ENCODE measurements around the gene GARIN5B.

DNA sequence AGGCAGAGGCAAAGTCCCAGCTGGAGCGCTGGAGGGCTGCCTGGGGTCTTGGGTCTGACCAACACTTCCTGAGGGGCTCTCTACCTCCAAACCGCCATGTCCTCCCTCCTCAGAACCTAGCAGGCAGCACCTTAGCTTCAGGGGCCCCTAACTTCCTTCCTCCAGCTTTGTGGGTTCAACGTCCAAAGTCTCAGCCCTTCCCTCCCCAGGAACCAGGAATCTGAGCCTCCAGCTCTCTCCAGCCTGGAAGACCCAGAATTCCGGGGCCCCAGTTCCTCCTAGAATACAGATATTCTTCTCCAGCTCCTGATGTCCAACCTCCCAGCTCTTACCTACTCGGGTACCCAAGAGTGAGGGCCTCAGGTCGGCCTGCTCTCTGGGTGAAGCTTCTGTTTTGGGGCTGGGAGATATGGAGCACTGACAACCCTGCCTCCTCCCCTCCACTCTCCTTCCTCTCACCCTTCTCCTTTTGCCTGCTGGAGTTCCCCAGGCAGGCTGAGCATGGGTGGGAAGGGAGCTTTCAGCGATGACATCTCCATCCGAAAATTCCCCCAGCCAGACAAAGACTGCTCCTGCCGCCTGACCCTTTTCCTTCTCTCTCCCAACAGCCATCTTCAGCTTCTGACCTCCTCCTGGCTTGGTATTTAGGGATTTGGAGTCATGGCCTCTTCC, 41.5 kb downstream of the GARIN5B start:
- TF ChIP-seq, protein P1, sequence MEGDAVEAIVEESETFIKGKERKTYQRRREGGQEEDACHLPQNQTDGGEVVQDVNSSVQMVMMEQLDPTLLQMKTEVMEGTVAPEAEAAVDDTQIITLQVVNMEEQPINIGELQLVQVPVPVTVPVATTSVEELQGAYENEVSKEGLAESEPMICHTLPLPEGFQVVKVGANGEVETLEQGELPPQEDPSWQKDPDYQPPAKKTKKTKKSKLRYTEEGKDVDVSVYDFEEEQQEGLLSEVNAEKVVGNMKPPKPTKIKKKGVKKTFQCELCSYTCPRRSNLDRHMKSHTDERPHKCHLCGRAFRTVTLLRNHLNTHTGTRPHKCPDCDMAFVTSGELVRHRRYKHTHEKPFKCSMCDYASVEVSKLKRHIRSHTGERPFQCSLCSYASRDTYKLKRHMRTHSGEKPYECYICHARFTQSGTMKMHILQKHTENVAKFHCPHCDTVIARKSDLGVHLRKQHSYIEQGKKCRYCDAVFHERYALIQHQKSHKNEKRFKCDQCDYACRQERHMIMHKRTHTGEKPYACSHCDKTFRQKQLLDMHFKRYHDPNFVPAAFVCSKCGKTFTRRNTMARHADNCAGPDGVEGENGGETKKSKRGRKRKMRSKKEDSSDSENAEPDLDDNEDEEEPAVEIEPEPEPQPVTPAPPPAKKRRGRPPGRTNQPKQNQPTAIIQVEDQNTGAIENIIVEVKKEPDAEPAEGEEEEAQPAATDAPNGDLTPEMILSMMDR (IDR thresholded peaks at IDR 0.05): no peak
- TF ChIP-seq POLR2A (IDR thresholded peaks at IDR 0.05): no peak

All from uterus (tissue), 2 donors.